Spleen (tissue), 7 donors: ENCODE data around the gene TSPO.

Experiments used
- CTCF ChIP-seq, 11 experiments: fragments of 200-600 bp in 7 of 11; fragments of 450-650 bp in 4 of 11; sonication (generic) in 4 of 11; IDR thresholded peaks in 8 of 11; conservative IDR thresholded peaks in 3 of 11; 1 replicate in 7 of 11; 2 replicates in 4 of 11; pipeline versions ENCODE4 v1.4.0 to v1.8.0; 2016 to 2021; ENCODE audit warnings: antibody characterized with exemption in 11 of 11, inconsistent platforms in 4 of 11, mild to moderate bottlenecking in 1 of 11
- POLR2A ChIP-seq, 3 donors: fragments of 450-650 bp; IDR thresholded peaks; one replicate each; pipeline ENCODE4 v1.5.1; 2017; ENCODE audit warnings: antibody characterized with exemption in 3 of 3, mild to moderate bottlenecking in 1 of 3
- donor health status: DM: no; HTN: no; CAD: no; lungs with moderate emphysema.
- donor health status: DM: no; HTN: no; CAD: no.
- donor health status: DM: no; HTN: no; CAD: no.

- no peak for TF ChIP-seq CTCF (IDR thresholded peaks at IDR 0.05 in 8 of 11, conservative IDR thresholded peaks at IDR 0.05 in 3 of 11)
- no peak for TF ChIP-seq POLR2A (IDR thresholded peaks at IDR 0.05)
Observed at GRCh38 chr22:43168471-43169309, 17.3 kb downstream of the TSPO start.
